GM21515 (cell line): ENCODE measurements around the gene IREB2.
"Not testable (repeated sequence)": the region's sequence is repeated elsewhere in the genome, so short reads cannot be mapped to it uniquely, and the experiment has no call there.

Experiments used
- ATAC-seq: cut with Tn5 transposase; IDR thresholded peaks from one replicate; pipeline ENCODE4 v1.9.1; 2021; ENCODE audit not compliant: unreplicated experiment

IREB2 gene

DNA sequence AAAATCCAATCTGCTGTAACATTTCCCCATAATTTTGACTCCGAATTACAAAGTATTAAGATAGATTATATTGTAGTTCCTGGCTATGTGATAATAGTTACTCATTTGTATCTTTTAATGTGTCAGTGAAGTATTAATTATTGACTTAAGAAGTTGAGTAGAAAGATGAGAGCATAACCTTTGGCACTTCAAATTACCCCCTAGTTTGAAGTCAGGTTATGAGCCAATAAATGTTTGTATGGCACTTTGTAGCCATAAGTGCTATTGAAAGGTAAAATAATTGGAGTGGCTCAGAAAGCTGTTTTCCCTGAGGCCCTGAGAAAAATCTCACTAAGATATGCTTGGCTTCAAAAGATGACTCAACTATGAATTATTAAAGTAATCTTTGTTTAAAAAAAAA is 31.0 kb downstream of the IREB2 start:
- no peak for ATAC-seq

DNA sequence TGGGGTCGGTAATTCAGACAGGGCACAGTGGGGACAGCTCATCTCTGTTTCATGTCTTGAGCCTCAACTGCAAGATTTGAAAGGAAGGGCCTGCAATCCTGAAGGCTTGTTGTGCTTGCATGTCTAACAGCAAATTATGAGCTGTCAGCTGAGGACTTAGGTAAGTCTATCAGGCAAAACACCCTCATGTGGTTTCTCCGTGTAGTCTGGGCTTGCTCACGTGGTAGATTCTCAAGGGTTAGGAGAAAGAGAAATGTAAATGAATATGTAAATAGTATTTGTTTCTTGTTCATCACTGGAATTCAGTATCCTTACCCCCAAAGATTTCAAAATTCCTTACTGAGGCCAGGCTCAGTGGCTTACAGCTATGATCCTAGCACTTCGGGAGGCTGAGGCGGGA is 39.3 kb downstream of the IREB2 start:
- no peak for ATAC-seq

- ATAC-seq, result no peak
Measured at GRCh38 chr15:78479650-78480049, 41.6 kb downstream of the IREB2 start.

GRCh38 chr15:78481917-78482316 is 43.9 kb downstream of the IREB2 start:
- ATAC-seq, result no peak

DNA sequence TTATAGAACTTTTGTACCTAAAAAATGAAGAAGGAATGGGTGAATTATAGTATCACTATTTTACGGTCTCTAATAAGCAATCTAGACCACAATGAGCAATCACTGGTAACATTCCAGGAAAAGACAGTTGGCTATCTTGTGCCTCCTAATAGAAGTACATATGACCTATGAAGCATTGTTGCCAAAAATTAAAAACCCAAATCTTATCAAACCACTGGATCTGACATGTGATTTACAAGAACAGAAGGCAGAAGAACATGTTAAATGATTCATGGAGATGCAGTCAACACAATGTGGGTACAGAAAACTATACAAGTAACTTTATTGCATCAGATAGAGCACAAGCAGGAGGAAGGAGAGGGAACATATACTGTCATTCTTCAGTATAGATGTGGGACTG is 54.9 kb downstream of the IREB2 start:
- no peak for ATAC-seq

DNA sequence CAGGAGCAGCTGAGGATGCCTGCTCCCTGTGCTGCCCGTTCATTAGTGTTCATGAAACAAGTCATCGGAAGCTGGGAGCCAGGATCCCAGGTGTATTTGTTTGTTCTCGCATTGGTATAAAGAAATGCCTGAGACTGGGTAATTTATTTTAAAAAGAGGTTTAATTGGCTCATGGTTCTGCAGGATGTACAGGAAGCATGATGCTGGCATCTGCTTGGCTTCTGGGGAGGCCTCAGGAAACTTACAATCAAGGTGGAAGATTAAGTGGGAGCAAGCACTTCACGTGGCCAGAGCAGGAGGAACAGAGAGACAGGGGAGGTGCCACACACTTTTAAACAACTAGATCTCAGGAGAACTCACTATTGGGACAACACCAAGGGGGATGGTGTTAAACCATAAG is 63.8 kb downstream of the IREB2 start:
- ATAC-seq, result no peak

DNA sequence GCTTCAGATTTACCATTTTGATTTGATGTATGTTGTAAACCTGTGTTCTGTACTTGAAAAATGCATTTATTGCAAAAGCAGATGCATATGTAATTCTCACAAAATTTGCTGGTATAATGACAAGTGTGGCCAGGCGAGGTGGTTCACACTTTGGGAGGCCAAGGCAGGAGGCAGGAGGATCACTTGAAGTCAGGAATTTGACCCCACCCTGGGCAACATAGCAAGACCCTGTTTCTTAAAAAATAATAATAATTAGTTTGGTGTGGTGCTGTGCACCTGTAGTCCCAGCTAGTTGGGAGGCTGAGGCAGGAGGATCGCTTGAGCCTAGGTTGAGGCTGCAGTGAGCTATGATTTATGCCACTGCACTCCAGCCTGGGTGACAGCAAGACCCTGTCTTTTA is 64.6 kb downstream of the IREB2 start:
- ATAC-seq, result no peak

GRCh38 chr15:78506971-78507830 is 69.2 kb downstream of the IREB2 start, which contains the start of gene HYKK:
Gene HYKK, plus strand, starts transcription at chr15:78507577. Its CDS starts 5,512 bp downstream, at chr15:78513089.
- peak; percentile 84 for ATAC-seq

DNA sequence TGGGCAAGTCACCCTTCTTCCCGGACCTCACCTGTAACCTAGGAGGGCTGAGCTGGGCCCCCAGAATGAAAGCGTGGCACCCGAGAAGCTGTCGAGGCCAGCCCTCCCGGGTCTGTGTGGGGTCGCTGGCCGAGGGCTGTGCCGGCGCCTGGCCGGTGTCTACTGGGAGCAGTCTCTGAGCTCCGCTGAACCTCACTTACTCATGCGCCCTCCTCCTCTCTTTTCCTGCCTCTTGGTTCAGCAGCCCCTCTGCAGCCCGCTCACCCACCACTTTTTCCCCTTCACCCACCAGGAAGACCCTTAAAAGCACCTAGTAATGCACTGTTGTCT is 69.8 kb downstream of the IREB2 start:
- ATAC-seq, result peak; percentile 25

- ATAC-seq, result no peak
Measured at GRCh38 chr15:78508272-78508671, 70.3 kb downstream of the IREB2 start.

DNA sequence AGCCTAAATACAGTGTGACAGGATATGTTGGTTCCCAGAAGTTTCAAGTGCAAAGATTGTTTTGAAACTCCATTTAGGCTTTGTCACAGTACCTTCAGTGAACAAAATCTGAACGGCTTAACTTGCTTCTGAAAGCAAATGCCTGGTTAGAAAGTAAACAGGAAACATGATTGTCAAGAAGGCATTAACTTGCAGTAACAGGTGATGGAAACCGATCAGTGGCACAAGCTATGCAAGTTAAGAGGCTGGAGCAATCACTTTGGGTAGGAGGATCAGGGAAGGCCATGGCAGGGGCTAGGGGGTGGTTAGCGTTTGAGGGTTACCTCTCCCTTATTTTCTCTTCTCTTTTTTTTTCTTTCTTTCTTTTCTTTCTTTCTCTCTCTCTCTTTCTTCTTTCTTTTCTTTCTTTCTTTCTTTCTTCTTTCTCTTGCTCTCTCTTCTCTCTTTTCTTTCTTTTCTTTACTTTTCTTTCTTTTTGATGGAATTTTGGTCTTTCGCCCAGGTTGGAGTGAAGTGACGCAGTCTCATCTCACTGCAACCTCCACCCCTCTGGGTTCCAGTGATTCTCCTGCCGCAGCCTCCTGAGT is 71.8 kb downstream of the IREB2 start:
- no peak for ATAC-seq

GRCh38 chr15:78520035-78520434 is 82.0 kb downstream of the IREB2 start:
- ATAC-seq, result not testable (repeated sequence)

DNA sequence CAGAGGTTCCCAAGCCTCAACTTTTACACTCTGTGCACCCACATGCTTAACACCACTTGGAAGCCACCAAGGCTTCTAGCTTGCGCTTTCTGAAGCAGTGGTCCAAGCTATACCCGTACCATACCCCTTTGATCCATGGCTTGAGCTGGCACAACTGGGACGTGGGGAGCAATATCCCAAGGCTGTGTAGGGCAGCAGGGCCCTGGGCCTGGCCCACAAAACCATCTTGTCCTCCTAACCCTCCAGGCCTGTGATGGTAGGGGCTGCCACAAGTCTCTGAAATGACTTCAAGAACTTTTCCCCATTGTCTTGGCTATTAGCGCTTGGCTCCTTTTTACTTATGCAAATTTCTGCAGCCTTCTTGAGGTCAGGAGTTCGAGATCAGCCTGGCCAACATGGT is 86.2 kb downstream of the IREB2 start:
- ATAC-seq, result no peak

DNA sequence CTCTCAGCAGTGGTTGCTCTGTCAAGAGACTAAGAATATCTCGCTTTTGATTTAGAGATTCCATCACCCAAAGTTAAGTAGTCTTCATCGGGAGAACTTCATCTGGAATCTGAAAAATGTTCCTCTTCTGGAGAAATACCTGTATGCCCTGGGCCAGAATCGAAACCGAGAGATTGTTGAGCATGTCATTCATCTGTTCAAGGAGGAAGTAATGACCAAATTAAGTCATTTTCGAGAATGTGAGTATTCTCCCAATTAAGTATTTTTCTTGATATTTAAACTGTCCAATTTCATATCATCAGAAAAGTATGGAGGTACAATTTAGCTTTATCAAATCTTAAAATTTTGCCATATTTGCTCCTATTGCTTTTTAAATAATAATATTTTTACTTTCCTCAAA is 89.3 kb downstream of the IREB2 start:
- ATAC-seq, result no peak

DNA sequence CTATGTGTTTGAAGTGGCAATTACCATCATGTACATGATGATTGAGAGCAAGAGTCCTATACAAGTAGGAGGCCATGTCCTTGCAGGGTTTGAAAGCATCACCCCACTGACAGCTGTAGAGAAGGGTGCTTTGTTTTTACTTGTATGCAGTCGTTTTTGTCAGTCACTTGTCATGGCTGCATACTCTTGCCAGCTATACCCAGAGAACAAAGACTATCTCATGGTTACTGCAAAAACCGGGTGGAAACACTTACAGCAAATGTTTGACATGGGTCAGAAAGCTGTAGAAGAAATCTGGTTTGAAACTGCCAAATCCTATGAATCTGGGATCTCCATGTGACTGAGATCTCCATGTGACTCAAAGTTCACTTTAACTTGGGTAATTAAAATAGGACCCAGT is 95.3 kb downstream of the IREB2 start:
- ATAC-seq, result no peak

GRCh38 chr15:78536134-78536533 is 98.1 kb downstream of the IREB2 start:
- no peak for ATAC-seq

GRCh38 chr15:78537266-78537905 is 99.4 kb downstream of the IREB2 start:
- no peak for ATAC-seq

- no peak for ATAC-seq
Measured at GRCh38 chr15:78538358-78538757, 100.3 kb downstream of the IREB2 start.

- ATAC-seq, result not testable (repeated sequence)
Measured at GRCh38 chr15:78539464-78540140, 101.6 kb downstream of the IREB2 start.

GRCh38 chr15:78540141-78540870 is 102.3 kb downstream of the IREB2 start, which contains the start of gene PSMA4:
Gene PSMA4, plus strand, starts transcription at chr15:78540444. Its CDS starts 1,484 bp downstream, at chr15:78541928.
- ATAC-seq, result peak; percentile 69
